Keratinocyte (primary cell): ENCODE data around the gene ZMYM2. TPM values are rescaled to one million over a fixed set of nuclear protein-coding genes. Genes with fewer than 3 reads are reported as not detected.

Experiments
- DNase-seq: peaks from one replicate; pipeline ENCODE4 v3.0.0-alpha.2; 2011; ENCODE audit warnings: low read depth, missing footprints, low spot score
- FAIRE-seq: peaks from 2 replicates; lab custom pipeline; 2011; peaks lifted over from hg19 to GRCh38; lab: Jason Lieb, UNC
- H2AFZ ChIP-seq: 2 replicates; pipeline ENCODE4 v1.6.0; 2012; ENCODE audit warnings: low read length, control low read depth, inconsistent platforms; ENCODE audit not compliant: control insufficient read depth
- H3K27ac ChIP-seq: 2 replicates; pipeline ENCODE4 v1.5.1; 2011; ENCODE audit warnings: low read length; ENCODE audit not compliant: control insufficient read depth, insufficient read depth
- H3K27me3 ChIP-seq: 3 replicates; pipeline ENCODE4 v1.6.0; 2011; ENCODE audit warnings: low read length; ENCODE audit not compliant: control insufficient read depth, insufficient read depth; ENCODE audit errors: extremely low read depth
- H3K36me3 ChIP-seq, 2 experiments: 2 replicates in 1 of 2; 3 replicates in 1 of 2; pipeline ENCODE4 v1.5.1; 2011; ENCODE audit warnings: low read length in 2 of 2, mild to moderate bottlenecking in 1 of 2; ENCODE audit not compliant: control insufficient read depth in 2 of 2, insufficient read depth in 2 of 2; ENCODE audit errors: extremely low read depth in 1 of 2
- H3K4me1 ChIP-seq: 3 replicates; pipeline ENCODE4 v1.5.1; 2011; ENCODE audit warnings: low read length; ENCODE audit not compliant: control insufficient read depth, insufficient read depth; ENCODE audit errors: extremely low read depth
- H3K4me2 ChIP-seq: 3 replicates; pipeline ENCODE4 v1.6.0; 2011; ENCODE audit warnings: low read depth, low read length; ENCODE audit not compliant: control insufficient read depth, insufficient read depth; ENCODE audit errors: extremely low read depth
- H3K4me3 ChIP-seq, 3 experiments: fragments of 200-600 bp in 1 of 3; sonication (generic) in 1 of 3; 2 replicates in 2 of 3; 3 replicates in 1 of 3; pipeline ENCODE4 v1.5.1; 2011 to 2016; ENCODE audit warnings: low read length in 3 of 3, mild to moderate bottlenecking in 3 of 3, control low read depth in 2 of 3, inconsistent platforms in 1 of 3, low read depth in 1 of 3, mixed read lengths in 1 of 3, mixed run types in 1 of 3, moderate library complexity in 1 of 3; ENCODE audit not compliant: control insufficient read depth in 2 of 3, insufficient read depth in 2 of 3; ENCODE audit errors: extremely low read depth in 1 of 3
- H3K79me2 ChIP-seq: 2 replicates; pipeline ENCODE4 v1.6.0; 2012; ENCODE audit warnings: low read length; ENCODE audit not compliant: control insufficient read depth, insufficient read depth
- H3K9ac ChIP-seq: 3 replicates; pipeline ENCODE4 v1.6.0; 2011; ENCODE audit warnings: low read length; ENCODE audit not compliant: control insufficient read depth, insufficient read depth; ENCODE audit errors: extremely low read depth
- H3K9me1 ChIP-seq: 3 replicates; pipeline ENCODE4 v1.6.0; 2011; ENCODE audit warnings: low read length; ENCODE audit not compliant: control insufficient read depth, insufficient read depth; ENCODE audit errors: extremely low read depth
- H3K9me3 ChIP-seq: 2 replicates; pipeline ENCODE4 v1.5.1; 2012; ENCODE audit warnings: low read depth, low read length; ENCODE audit not compliant: control insufficient read depth
- H4K20me1 ChIP-seq: 3 replicates; pipeline ENCODE4 v1.6.0; 2011; ENCODE audit warnings: low read length; ENCODE audit not compliant: control insufficient read depth, insufficient read depth; ENCODE audit errors: extremely low read depth
- EZH2 ChIP-seq: IDR thresholded peaks from one replicate; pipeline ENCODE4 v1.6.1; 2012; ENCODE audit warnings: inconsistent platforms, mild to moderate bottlenecking, low read length, moderate library complexity
- dilution Hi-C: fragments of 300-500 bp; cut with MboI; formaldehyde crosslinking; loops from one replicate; pipeline ENCODE4 v1.7.0; 2020; ENCODE audit warnings: low sequenced_read_pairs; ENCODE audit not compliant: extremely low pct_ligation_motif_present
- polyA plus RNA-seq, 5 experiments: library from polyadenylated mRNA; depleted of rRNA in 3 of 5; stranded (reverse) in 3 of 5; stranded (forward) in 1 of 5; unstranded in 1 of 5; fragments of >200 nt; gene quantifications; 1 replicate in 1 of 5; 2 replicates in 3 of 5; 3 replicates in 1 of 5; pipeline versions ENCODE4 v1.2.1 to v1.2.3, GENCODE V29; 2011 to 2012; ENCODE audit warnings: missing spikeins in 2 of 5, low read depth in 1 of 5, low replicate concordance in 1 of 5
- TF ChIP-seq, protein P1 (sequence below), 3 experiments: IDR thresholded peaks in 1 of 3; conservative IDR thresholded peaks in 1 of 3; optimal IDR thresholded peaks in 1 of 3; 2 replicates in 2 of 3; 3 replicates in 1 of 3; pipeline versions ENCODE3 to v1.5.1; 2011; ENCODE audit warnings: low read length in 3 of 3, mild to moderate bottlenecking in 3 of 3, moderate library complexity in 2 of 3, control low read depth in 1 of 3, inconsistent platforms in 1 of 3; ENCODE audit not compliant: insufficient read depth in 2 of 3; ENCODE audit errors: extremely low read depth in 1 of 3

Gene ZMYM2
- polyA plus RNA-seq, 1 donor (not counting 4 experiments of a cell fraction or from before 2014, with no cell fraction given): 51.3 TPM

DNA sequence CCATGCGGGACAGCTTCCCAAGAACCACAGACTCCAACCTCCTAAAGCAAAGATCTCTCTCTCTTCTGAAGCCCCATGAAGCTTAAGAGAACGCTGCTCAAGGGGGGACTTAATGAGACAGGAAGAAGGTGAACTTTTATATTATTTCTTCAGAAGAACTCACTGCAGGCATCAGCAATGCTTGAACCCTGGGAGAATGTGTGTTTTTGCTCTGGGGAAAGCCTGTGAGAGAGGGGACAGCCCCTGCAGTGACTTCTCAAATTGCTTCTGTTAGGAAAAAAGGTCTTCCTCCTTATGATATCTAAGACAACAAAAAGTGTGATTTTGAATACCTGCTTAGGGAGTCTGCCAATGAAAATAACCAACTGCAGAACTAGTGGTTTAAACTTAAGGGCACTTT is 179.3 kb downstream of the ZMYM2 start:
- Histone ChIP-seq H3K9me1 (no peaks in the 10 kb centered on the region), H3K4me2 (no peak overlapping the region), H3K4me1 (peaks cover 4% of the 10 kb centered on the region), H3K36me3 (no peaks in the 10 kb centered on the region), H3K79me2 (no peaks in the 10 kb centered on the region), H3K4me3 (no peak overlapping the region), H3K9ac (no peak overlapping the region), H3K27me3 (peaks cover 53% of the 10 kb centered on the region), H3K9me3 (no peaks in the 10 kb centered on the region), H3K27ac (no peak overlapping the region), H4K20me1 (no peaks in the 10 kb centered on the region), H2AFZ (no peak overlapping the region)
- TF ChIP-seq, protein P1, sequence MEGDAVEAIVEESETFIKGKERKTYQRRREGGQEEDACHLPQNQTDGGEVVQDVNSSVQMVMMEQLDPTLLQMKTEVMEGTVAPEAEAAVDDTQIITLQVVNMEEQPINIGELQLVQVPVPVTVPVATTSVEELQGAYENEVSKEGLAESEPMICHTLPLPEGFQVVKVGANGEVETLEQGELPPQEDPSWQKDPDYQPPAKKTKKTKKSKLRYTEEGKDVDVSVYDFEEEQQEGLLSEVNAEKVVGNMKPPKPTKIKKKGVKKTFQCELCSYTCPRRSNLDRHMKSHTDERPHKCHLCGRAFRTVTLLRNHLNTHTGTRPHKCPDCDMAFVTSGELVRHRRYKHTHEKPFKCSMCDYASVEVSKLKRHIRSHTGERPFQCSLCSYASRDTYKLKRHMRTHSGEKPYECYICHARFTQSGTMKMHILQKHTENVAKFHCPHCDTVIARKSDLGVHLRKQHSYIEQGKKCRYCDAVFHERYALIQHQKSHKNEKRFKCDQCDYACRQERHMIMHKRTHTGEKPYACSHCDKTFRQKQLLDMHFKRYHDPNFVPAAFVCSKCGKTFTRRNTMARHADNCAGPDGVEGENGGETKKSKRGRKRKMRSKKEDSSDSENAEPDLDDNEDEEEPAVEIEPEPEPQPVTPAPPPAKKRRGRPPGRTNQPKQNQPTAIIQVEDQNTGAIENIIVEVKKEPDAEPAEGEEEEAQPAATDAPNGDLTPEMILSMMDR (optimal IDR thresholded peaks at IDR 0.05 in 1 of 3, IDR thresholded peaks at IDR 0.05 in 1 of 3, conservative IDR thresholded peaks at IDR 0.05 in 1 of 3; ENCODE audit: extremely low read depth in 1 of 3, insufficient read depth in 2 of 3, low read length in 3 of 3): no peak
- no peak for TF ChIP-seq EZH2
- DNase-seq: no peak
- FAIRE-seq: no peak
- dilution Hi-C loops: no loop called here

DNA sequence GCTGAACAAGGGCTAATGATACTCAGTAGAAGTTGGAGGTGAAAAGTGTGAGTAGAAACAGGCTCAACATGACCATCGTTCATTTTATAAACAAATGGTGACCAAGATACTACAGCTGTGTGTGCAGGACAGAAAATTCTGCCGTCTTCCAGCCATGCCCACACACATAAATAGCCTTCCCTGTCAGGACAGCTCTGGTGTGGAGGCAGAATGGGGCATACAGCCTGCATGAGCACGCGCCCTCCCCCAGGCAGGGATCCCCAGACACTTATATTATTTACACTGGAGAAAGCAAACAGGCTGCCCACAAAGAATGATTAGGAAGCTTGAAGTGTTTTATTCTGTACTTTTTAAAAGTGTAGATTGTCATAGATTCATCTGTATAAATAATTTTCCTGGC is 182.0 kb downstream of the ZMYM2 start:
- dilution Hi-C loops: no loop called here
- FAIRE-seq (no peak), DNase-seq (no peak)
- Histone ChIP-seq H3K4me2 (no peak overlapping the region), H3K36me3 (no peaks in the 10 kb centered on the region), H4K20me1 (no peaks in the 10 kb centered on the region), H2AFZ (no peak overlapping the region), H3K9me1 (no peaks in the 10 kb centered on the region), H3K4me1 (peaks cover 4% of the 10 kb centered on the region), H3K27me3 (peaks cover 67% of the 10 kb centered on the region), H3K9me3 (no peaks in the 10 kb centered on the region), H3K4me3 (no peak overlapping the region), H3K9ac (no peak overlapping the region), H3K27ac (no peak overlapping the region), H3K79me2 (no peaks in the 10 kb centered on the region)
- TF ChIP-seq EZH2: no peak
- TF ChIP-seq, protein P1 (optimal IDR thresholded peaks at IDR 0.05 in 1 of 3, IDR thresholded peaks at IDR 0.05 in 1 of 3, conservative IDR thresholded peaks at IDR 0.05 in 1 of 3; ENCODE audit: extremely low read depth in 1 of 3, insufficient read depth in 2 of 3, low read length in 3 of 3): no peak

Other genes with a start within 250 kb of the ZMYM2 start
- gene PSPC1, start 175.8 kb upstream of the ZMYM2 start, polyA plus RNA-seq: 26.3 to 38.0 TPM (median 37.5 TPM) in 3 replicates
- gene ZMYM5, start 95.1 kb upstream of the ZMYM2 start, polyA plus RNA-seq: 9.0 to 15.4 TPM (median 10.9 TPM) in 3 replicates
- gene GJA3, start 202.3 kb downstream of the ZMYM2 start, polyA plus RNA-seq: 0.07 to 0.13 TPM (median 0.09 TPM) in 3 replicates
- gene GJB2, start 234.2 kb downstream of the ZMYM2 start, polyA plus RNA-seq: 364 to 604 TPM (median 374 TPM) in 3 replicates